K562 (cell line): Measurements from ENCODE around the gene DUOX2. TPM values are rescaled to one million over a fixed set of nuclear protein-coding genes. Genes with fewer than 3 reads are reported as not detected.

Experiments
- ATAC-seq: fragments of 200-7000 bp; cut with Tn5 transposase; 3 replicates; pipeline ENCODE4 v1.9.1; 2020; ENCODE audit warnings: moderate library complexity
- BruUV-seq: library from RNA; stranded (reverse); fragments of 400-500 nt; replicated peaks from 2 replicates; lab custom pipeline; 2021; lab: Mats Ljungman, UMichigan
- CTCF ChIA-PET: fragments of 300-600 bp; formaldehyde crosslinking; extraction: SDS; loops from one replicate; lab custom pipeline; 2021; ENCODE audit warnings: low intra/inter-chr PET ratio; lab: Yijun Ruan, JAX
- POLR2A ChIA-PET: fragments of 300-600, 350-650 bp; sonication (Branson Sonifier 250); formaldehyde crosslinking; extraction: SDS; loops from one replicate; lab custom pipeline; 2021; ENCODE audit warnings: antibody characterized with exemption, inconsistent platforms; lab: Yijun Ruan, JAX
- DNase-seq, 4 experiments: peaks; one replicate each; pipeline versions ENCODE4 v3.0.0 to v3.0.0-alpha.2; 2011 to 2018; ENCODE audit warnings: low spot score in 3 of 4, mixed read lengths in 3 of 4; ENCODE audit errors: extremely low read depth in 1 of 4
- FAIRE-seq: peaks from 2 replicates; lab custom pipeline; 2011; peaks lifted over from hg19 to GRCh38; lab: Jason Lieb, UNC
- H2AFZ ChIP-seq: 2 replicates; pipeline ENCODE4 v1.6.0; 2011; ENCODE audit warnings: low read depth, low read length, control low read depth, inconsistent platforms
- H3K27ac ChIP-seq: fragments of 200-600 bp; 3 replicates; pipeline ENCODE4 v1.8.0; 2011; ENCODE audit warnings: low read depth, mild to moderate bottlenecking, control low read depth, inconsistent platforms, low read length, moderate library complexity, mixed read lengths; ENCODE audit errors: extremely low read depth
- H3K27me3 ChIP-seq, 2 experiments: fragments of 300-600 bp in 1 of 2; 2 replicates in 1 of 2; 3 replicates in 1 of 2; pipeline versions ENCODE4 v1.6.0 to v1.8.0; 2011; ENCODE audit warnings: inconsistent platforms in 2 of 2, low read length in 2 of 2, mild to moderate bottlenecking in 1 of 2, mixed read lengths in 1 of 2, moderate library complexity in 1 of 2; ENCODE audit not compliant: control insufficient read depth in 2 of 2, insufficient read depth in 2 of 2
- H3K36me3 ChIP-seq: fragments of 300-600 bp; 3 replicates; pipeline ENCODE4 v1.8.0; 2011; ENCODE audit warnings: mild to moderate bottlenecking, low read length, inconsistent platforms; ENCODE audit not compliant: control insufficient read depth, insufficient read depth
- H3K4me1 ChIP-seq, 2 experiments: fragments of 200-600 bp in 1 of 2; replicated peaks in 1 of 2; 2 replicates in 1 of 2; 3 replicates in 1 of 2; pipeline versions ENCODE4 v1.5.1 to v1.8.0; 2011; ENCODE audit warnings: inconsistent platforms in 2 of 2, low read length in 2 of 2, mild to moderate bottlenecking in 1 of 2, mixed read lengths in 1 of 2, moderate library complexity in 1 of 2; ENCODE audit not compliant: control insufficient read depth in 2 of 2, insufficient read depth in 2 of 2
- H3K4me2 ChIP-seq: 2 replicates; pipeline ENCODE4 v1.6.1; 2011; ENCODE audit warnings: low read length, control low read depth, inconsistent platforms, mixed read lengths; ENCODE audit not compliant: insufficient read depth
- H3K4me3 ChIP-seq: fragments of 200-600 bp; sonication (generic), shearing (Covaris generic); 2 replicates; pipeline ENCODE4 v1.5.1; 2016; ENCODE audit warnings: control low read depth, inconsistent platforms
- H3K79me2 ChIP-seq: fragments of 200-600 bp; 3 replicates; pipeline ENCODE4 v1.8.0; 2011; ENCODE audit warnings: low read length, inconsistent platforms; ENCODE audit not compliant: control insufficient read depth, insufficient read depth
- H3K9ac ChIP-seq, 2 experiments: 2 replicates each; pipeline versions ENCODE4 v1.6.0 to v1.6.1; 2011; ENCODE audit warnings: low read depth in 2 of 2, low read length in 2 of 2, control low read depth in 1 of 2, inconsistent platforms in 1 of 2, mild to moderate bottlenecking in 1 of 2, mixed read lengths in 1 of 2; ENCODE audit not compliant: insufficient read depth in 1 of 2
- H3K9me1 ChIP-seq: one replicate; pipeline ENCODE4 v1.6.0; 2011; ENCODE audit warnings: inconsistent platforms, mild to moderate bottlenecking, low read length, moderate library complexity; ENCODE audit not compliant: control insufficient read depth, insufficient read depth
- H3K9me3 ChIP-seq: replicated peaks from 2 replicates; pipeline ENCODE4 v1.5.1; 2011; ENCODE audit warnings: low read depth, low read length, inconsistent platforms; ENCODE audit not compliant: control insufficient read depth, insufficient read depth
- H4K20me1 ChIP-seq: replicated peaks from 2 replicates; pipeline ENCODE4 v1.6.1; 2011; ENCODE audit warnings: low read length, inconsistent platforms, mixed read lengths; ENCODE audit not compliant: control insufficient read depth, insufficient read depth
- CBX3 ChIP-seq, 2 experiments: IDR thresholded peaks; 1 replicate in 1 of 2; 2 replicates in 1 of 2; pipeline ENCODE4 v1.6.1; 2012; ENCODE audit warnings: inconsistent platforms in 2 of 2, low read length in 2 of 2, borderline replicate concordance in 1 of 2, control low read depth in 1 of 2
- GABPB1 ChIP-seq: sonication (generic); formaldehyde crosslinking; IDR thresholded peaks from 2 replicates; pipeline ENCODE4 v1.8.0; 2022; ENCODE audit warnings: mild to moderate bottlenecking, missing genetic modification reagents
- IRF1 ChIP-seq: sonication (generic); formaldehyde crosslinking; IDR thresholded peaks from 2 replicates; pipeline ENCODE4 v1.8.0; 2022; ENCODE audit warnings: missing genetic modification reagents, mild to moderate bottlenecking, borderline replicate concordance
- KDM4B ChIP-seq, 2 experiments: fragments of 450-650 bp in 1 of 2; sonication (generic) in 1 of 2; IDR thresholded peaks; 2 replicates each; pipeline ENCODE4 v1.6.1; 2016 to 2017; ENCODE audit warnings: borderline replicate concordance in 2 of 2, antibody characterized with exemption in 1 of 2, low read depth in 1 of 2, mild to moderate bottlenecking in 1 of 2
- POLR2G ChIP-seq: fragments of 200-400 bp; formaldehyde crosslinking; IDR thresholded peaks from 2 replicates; pipeline ENCODE4 v1.6.1; 2017; ENCODE audit warnings: low read depth, mild to moderate bottlenecking, antibody characterized with exemption, low read length, moderate library complexity
- PTTG1 ChIP-seq: fragments of 450-650 bp; IDR thresholded peaks from 2 replicates; pipeline ENCODE4 v1.6.1; 2016; ENCODE audit warnings: low read depth, mild to moderate bottlenecking, missing genetic modification characterization, missing compliant biosample characterization
- RHOXF2B ChIP-seq: fragments of 250-450 bp; sonication (Bioruptor Pico); conservative IDR thresholded peaks from 2 replicates; pipeline ENCODE4 v1.5.1; 2021
- SAP30 ChIP-seq: fragments of 200-600 bp; sonication (generic); IDR thresholded peaks from 2 replicates; pipeline ENCODE4 v1.6.1; 2012; ENCODE audit warnings: borderline replicate concordance, low read depth, mild to moderate bottlenecking, moderate library complexity, low read length, control low read depth, inconsistent platforms; ENCODE audit not compliant: insufficient read depth, poor library complexity, severe bottlenecking
- ZNF449 ChIP-seq: fragments of 250-450 bp; sonication (Bioruptor Pico); IDR thresholded peaks from 2 replicates; pipeline ENCODE4 v1.8.0; 2022; ENCODE audit warnings: moderate library complexity, mild to moderate bottlenecking, inconsistent platforms
- ZNF57 ChIP-seq: fragments of 450-650 bp; formaldehyde crosslinking; IDR thresholded peaks from 2 replicates; pipeline ENCODE4 v1.4.0; 2020; ENCODE audit warnings: mild to moderate bottlenecking, moderate library complexity
- WGBS: fragments of 100-300 bp; shearing (Covaris generic); methylation state at CpG from one replicate; pipeline ENCODE4 v1.1.6; 2016; ENCODE audit warnings: low coverage, mixed read lengths; ENCODE audit not compliant: insufficient coverage; ENCODE audit errors: missing lambda C conversion rate; 5-methylcytosine and 5-hydroxymethylcytosine counted together
- in situ Hi-C: fragments of 300-500 bp; cut with MboI; formaldehyde crosslinking; loops from 4 replicates; pipeline ENCODE4 v1.15.0; 2018; ENCODE audit warnings: inconsistent platforms, mixed read lengths
- intact Hi-C: fragments of 100-400 bp; cut with micrococcal nuclease; formaldehyde crosslinking; loops from 2 replicates; pipeline ENCODE4 v1.14.2; 2022
- polyA plus RNA-seq, 8 experiments: library from polyadenylated mRNA; depleted of rRNA in 4 of 8; stranded (reverse) in 5 of 8; unstranded in 3 of 8; fragments of >200 nt; fragmentation: Nextera tagmentation in 2 of 8; fragmentation: Illumina TruSeq in 1 of 8; extraction: Ambion mirVana in 2 of 8; extraction: Trizol in 1 of 8; gene quantifications; 2 replicates each; pipeline versions ENCODE4 v1.2.1 to v1.2.3, GENCODE V29; 2011 to 2014; ENCODE audit warnings: inconsistent platforms in 1 of 8, missing spikeins in 1 of 8
- total RNA-seq, 7 experiments: library from RNA; depleted of rRNA in 6 of 7; stranded (reverse); fragments of >200 nt in 6 of 7; fragmentation: Illumina TruSeq in 2 of 7; extraction: Trizol in 2 of 7; gene quantifications; 2 replicates each; pipeline versions ENCODE4 v1.2.1 to v1.2.3, GENCODE V29; 2011 to 2021; ENCODE audit warnings: low replicate concordance in 1 of 7

DUOX2 gene
- total and polyA plus RNA-seq, 9 of the 15 experiments (the other 6 are each of a cell fraction or from before 2014, with no cell fraction given): 0.01 to 0.03 (median 0.02) TPM; not detected in 6

GRCh38 chr15:45131510-45131909, 17.5 kb upstream of the DUOX2 start:
- ChIA-PET POLR2A (interaction anchor here (0.6 to 1.5 kb wide), 4 partner anchors 9 to 148 kb away, joined by 3 to 7 read pairs (median 5); no protein-coding TSS in a partner anchor), CTCF (no interaction called here)
- Histone ChIP-seq H3K4me1 (peaks cover 0 to 14% of the 10 kb centered on the region in 2 experiments; a peak in 2 of 5 replicates), H3K27me3 (peaks cover 28 to 48% of the 10 kb centered on the region in 2 experiments), H3K9me3 (no peaks in the 10 kb centered on the region), H3K27ac (no peak overlapping the region), H3K9me1 (no peaks in the 10 kb centered on the region), H3K79me2 (no peaks in the 10 kb centered on the region), H3K4me3 (no peak overlapping the region), H4K20me1 (no peaks in the 10 kb centered on the region), H3K36me3 (no peaks in the 10 kb centered on the region), H3K9ac (no peak overlapping the region), H2AFZ (no peak overlapping the region), H3K4me2 (no peak overlapping the region)
- FAIRE-seq: no peak
- DNase-seq: no peak
- WGBS: 2% methylated on average over 3 of the region's 3 CpGs
- ATAC-seq: no peak
- no TSS peak for BruUV-seq
- intact Hi-C loops (no loop called here), in situ Hi-C loops (no loop called here)
- TF ChIP-seq SAP30: no peak
- no peak for TF ChIP-seq KDM4B (IDR thresholded peaks at IDR 0.05; ENCODE audit: borderline replicate concordance in 2 of 2, low read depth in 1 of 2)
- TF ChIP-seq PTTG1 (tag): no peak
- TF ChIP-seq IRF1 (CRISPR knock-in tag): no peak
- no peak for TF ChIP-seq CBX3 (IDR thresholded peaks at IDR 0.05; ENCODE audit: borderline replicate concordance in 1 of 2, low read length in 2 of 2)
- TF ChIP-seq GABPB1: no peak
- no peak for TF ChIP-seq ZNF57 (CRISPR knock-in tag)
- TF ChIP-seq POLR2G: no peak
- no peak for TF ChIP-seq ZNF449 (CRISPR knock-in tag)
- no peak for TF ChIP-seq RHOXF2B
